B cell (primary cell): ENCODE data around the gene CFAP100. TPM values are rescaled to one million over a fixed set of nuclear protein-coding genes. Genes with fewer than 3 reads are reported as not detected.

Experiments
- ATAC-seq: fragments of 200-7000 bp; cut with Tn5 transposase; one replicate; pipeline ENCODE4 v1.10.0; 2021; ENCODE audit warnings: low read depth, mild to moderate bottlenecking, moderate number of reproducible peaks, moderate library complexity
- CTCF ChIA-PET: fragments of 350-600 bp; sonication (Branson Sonifier 250); formaldehyde crosslinking; loops from one replicate; lab custom pipeline; 2021; ENCODE audit warnings: antibody characterized with exemption, inconsistent platforms; lab: Charles Lee
- POLR2A ChIA-PET: fragments of 350-600 bp; sonication (Branson Sonifier 250); formaldehyde crosslinking; loops from one replicate; lab custom pipeline; 2021; ENCODE audit warnings: antibody characterized with exemption; lab: Charles Lee
- DNase-seq: peaks from one replicate; pipeline ENCODE4 v3.0.0; 2013
- H2AFZ ChIP-seq: 2 replicates; pipeline ENCODE4 v1.6.1; 2012; ENCODE audit warnings: mild to moderate bottlenecking, low read depth, low read length; ENCODE audit not compliant: insufficient read depth, poor library complexity, severe bottlenecking
- H3K27ac ChIP-seq, 2 donors: 1 replicate in 1 of 2; 2 replicates in 1 of 2; pipeline ENCODE4 v1.5.1; 2012 to 2013; ENCODE audit warnings: low read length in 2 of 2, mild to moderate bottlenecking in 2 of 2, moderate library complexity in 1 of 2
- H3K27me3 ChIP-seq, 4 experiments: fragments of 200-600 bp in 1 of 4; sonication (generic) in 1 of 4; replicated peaks in 1 of 4; 1 replicate in 2 of 4; 2 replicates in 2 of 4; pipeline versions ENCODE4 v1.6.1 to v1.7.0; 2013 to 2016; ENCODE audit warnings: low read length in 3 of 4, mild to moderate bottlenecking in 2 of 4, mixed read lengths in 1 of 4, moderate library complexity in 1 of 4; ENCODE audit not compliant: insufficient read depth in 4 of 4, control insufficient read depth in 3 of 4; ENCODE audit errors: control extremely low read depth in 1 of 4
- H3K36me3 ChIP-seq, 2 experiments: replicated peaks in 1 of 2; 1 replicate in 1 of 2; 2 replicates in 1 of 2; pipeline versions ENCODE4 v1.6.1 to v1.7.1; 2013; ENCODE audit warnings: low read length in 1 of 2; ENCODE audit not compliant: insufficient read depth in 2 of 2, control insufficient read depth in 1 of 2; ENCODE audit errors: control extremely low read depth in 1 of 2, extremely low read depth in 1 of 2
- H3K4me1 ChIP-seq, 2 donors: fragments of 200-600 bp in 1 of 2; sonication (generic) in 1 of 2; 1 replicate in 1 of 2; 2 replicates in 1 of 2; pipeline versions ENCODE4 v1.5.1 to v1.6.1; 2013 to 2017; ENCODE audit warnings: low read length in 2 of 2; ENCODE audit not compliant: control insufficient read depth in 2 of 2, insufficient read depth in 2 of 2
- H3K4me2 ChIP-seq: replicated peaks from 2 replicates; pipeline ENCODE3; 2012; ENCODE audit warnings: mild to moderate bottlenecking, low read depth, low read length; ENCODE audit not compliant: poor library complexity, severe bottlenecking
- H3K4me3 ChIP-seq, 5 experiments: fragments of 200-600 bp in 1 of 5; sonication (generic) in 1 of 5; 1 replicate in 3 of 5; 2 replicates in 2 of 5; pipeline versions ENCODE4 v1.5.1 to v1.7.0; 2011 to 2016; ENCODE audit warnings: low read length in 4 of 5, mild to moderate bottlenecking in 4 of 5, low read depth in 2 of 5, control low read depth in 1 of 5, moderate library complexity in 1 of 5; ENCODE audit not compliant: insufficient read depth in 1 of 5; ENCODE audit errors: control extremely low read depth in 1 of 5, extremely low read depth in 1 of 5
- H3K79me2 ChIP-seq: fragments of 200-600 bp; sonication (generic); one replicate; pipeline ENCODE4 v1.6.0; 2016; ENCODE audit warnings: low read length; ENCODE audit not compliant: control insufficient read depth, insufficient read depth
- H3K9ac ChIP-seq: fragments of 200-600 bp; sonication (generic); 2 replicates; pipeline ENCODE4 v1.6.1; 2017; ENCODE audit warnings: mild to moderate bottlenecking, low read length, moderate library complexity
- H3K9me3 ChIP-seq, 3 donors: one replicate each; pipeline versions ENCODE4 v1.6.1 to v1.7.1; 2013; ENCODE audit warnings: low read length in 2 of 3; ENCODE audit not compliant: control insufficient read depth in 2 of 3, insufficient read depth in 1 of 3; ENCODE audit errors: control extremely low read depth in 1 of 3
- H4K20me1 ChIP-seq: 2 replicates; pipeline ENCODE4 v1.6.0; 2012; ENCODE audit warnings: mild to moderate bottlenecking, low read length; ENCODE audit not compliant: insufficient read depth, control insufficient read depth, poor library complexity, severe bottlenecking
- H3K27ac Mint-ChIP-seq: one replicate; pipeline ENCODE4 v1.8.0; 2021; ENCODE audit warnings: mixed read lengths
- H3K27me3 Mint-ChIP-seq: one replicate; pipeline ENCODE4 v1.8.0; 2021; ENCODE audit warnings: mixed read lengths
- H3K4me1 Mint-ChIP-seq: one replicate; pipeline ENCODE4 v1.8.0; 2021; ENCODE audit warnings: mixed read lengths
- H3K4me3 Mint-ChIP-seq: one replicate; pipeline ENCODE4 v1.8.0; 2021; ENCODE audit warnings: mixed read lengths
- H3K9me3 Mint-ChIP-seq: one replicate; pipeline ENCODE4 v1.8.0; 2022; ENCODE audit warnings: mixed read lengths; ENCODE audit not compliant: insufficient read depth
- CTCF ChIP-seq: fragments of 200-600 bp; IDR thresholded peaks from one replicate; pipeline ENCODE4 v1.8.0; 2022; ENCODE audit warnings: antibody characterized with exemption, mild to moderate bottlenecking
- EZH2 ChIP-seq: IDR thresholded peaks from 2 replicates; pipeline ENCODE4 v1.6.1; 2012; ENCODE audit warnings: borderline replicate concordance, low read depth, mild to moderate bottlenecking, moderate library complexity, low read length; ENCODE audit not compliant: insufficient read depth, poor library complexity, severe bottlenecking
- WGBS: methylation state at CpG from one replicate; pipeline ENCODE4 v1.1.5; 2013; ENCODE audit warnings: missing lambda C conversion rate; ENCODE audit not compliant: insufficient coverage; 5-methylcytosine and 5-hydroxymethylcytosine counted together
- intact Hi-C: fragments of 100-400 bp; cut with micrococcal nuclease; formaldehyde crosslinking; loops from one replicate; pipeline ENCODE4 v1.10.0; 2022
- polyA plus RNA-seq: library from polyadenylated mRNA; depleted of rRNA; stranded (reverse); fragments of >200 nt; gene quantifications from 2 replicates; pipeline ENCODE4 v1.2.3, GENCODE V29; 2012
- total RNA-seq, 2 donors: library from RNA; stranded (reverse); fragments of 120-200 nt in 1 of 2; gene quantifications; 1 replicate in 1 of 2; 2 replicates in 1 of 2; pipeline versions ENCODE4 v1.2.3 to v1.2.4, GENCODE V29; 2013 to 2022

The CFAP100 gene
- total and polyA plus RNA-seq, 2 donors (not counting 1 experiment from before 2014, with no cell fraction given): not detected

DNA sequence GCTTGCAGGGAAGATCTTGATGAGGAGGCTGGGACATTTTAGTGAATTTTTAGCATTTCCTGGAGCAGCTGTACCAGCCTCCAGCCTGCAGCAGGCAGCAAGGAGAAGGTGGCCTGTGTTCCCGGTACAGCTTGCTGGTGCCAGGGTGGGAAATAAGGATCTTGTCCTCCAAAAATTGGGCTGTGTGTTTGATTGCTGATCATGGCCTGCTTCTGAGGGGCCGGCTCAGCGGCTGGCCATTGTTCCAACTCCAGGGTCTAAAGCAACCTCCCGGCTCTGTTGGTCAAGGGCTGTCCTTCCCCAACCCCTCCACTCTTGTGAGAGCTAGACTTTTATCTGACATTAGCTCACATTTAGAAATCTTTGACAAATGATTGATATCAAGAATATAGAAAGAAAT is 5.0 kb downstream of the CFAP100 start:
- H2AFZ ChIP-seq: no peak overlapping the region
- ChIA-PET CTCF (no interaction called here), POLR2A (no interaction called here)
- no peak for DNase-seq
- H3K36me3 ChIP-seq: no peaks in the 10 kb centered on the region
- H4K20me1 ChIP-seq: no peaks in the 10 kb centered on the region
- Mint-ChIP-seq H3K27me3 (peaks cover 28% of the 10 kb centered on the region), H3K9me3 (peaks cover 8% of the 10 kb centered on the region), H3K27ac (no peak overlapping the region), H3K4me1 (peaks cover 5% of the 10 kb centered on the region), H3K4me3 (no peak overlapping the region)
- TF ChIP-seq EZH2: no peak
- H3K4me1 ChIP-seq: no peaks in the 10 kb centered on the region
- intact Hi-C loops: no loop called here
- H3K9me3 ChIP-seq: peaks cover 0 to 33% (median 9%) of the 10 kb centered on the region in 3 donors
- WGBS: 100% methylated on average over 3 of the region's 4 CpGs
- H3K9ac ChIP-seq: no peak overlapping the region
- H3K4me3 ChIP-seq: no peak overlapping the region
- no peak overlapping the region for H3K27ac ChIP-seq
- no peak for ATAC-seq
- H3K79me2 ChIP-seq: no peaks in the 10 kb centered on the region
- no peak overlapping the region for H3K4me2 ChIP-seq
- peaks cover 0 to 5% (median 0%) of the 10 kb centered on the region in 4 experiments for H3K27me3 ChIP-seq

GRCh38 chr3:126401611-126402160 is 7.0 kb downstream of the CFAP100 start:
- POLR2A ChIA-PET: no interaction called here
- 81% methylated on average over 8 of the region's 8 CpGs for WGBS
- ATAC-seq: no peak

More at GRCh38 chr3:126401611-126402160, 7.0 kb downstream of the CFAP100 start:
- peaks cover 5% of the 10 kb centered on the region for H3K4me1 Mint-ChIP-seq
- no peak for TF ChIP-seq CTCF
- no peak for TF ChIP-seq EZH2
- Histone ChIP-seq H4K20me1 (no peaks in the 10 kb centered on the region), H3K36me3 (no peaks in the 10 kb centered on the region), H3K79me2 (no peaks in the 10 kb centered on the region), H2AFZ (no peak overlapping the region), H3K4me3 (no peak overlapping the region), H3K4me2 (no peak overlapping the region), H3K27ac (no peak overlapping the region), H3K9me3 (peaks cover 0 to 32% (median 9%) of the 10 kb centered on the region in 3 donors), H3K9ac (no peak overlapping the region), H3K4me1 (no peaks in the 10 kb centered on the region), H3K27me3 (peaks cover 0 to 5% (median 0%) of the 10 kb centered on the region in 4 experiments)
- intact Hi-C loops: no loop called here
- CTCF ChIA-PET: no interaction called here
- peaks cover 8% of the 10 kb centered on the region for H3K9me3 Mint-ChIP-seq
- H3K27ac Mint-ChIP-seq: no peak overlapping the region
- peaks cover 22% of the 10 kb centered on the region for H3K27me3 Mint-ChIP-seq
- H3K4me3 Mint-ChIP-seq: no peak overlapping the region
- DNase-seq: no peak
